VCaP (cell line): ENCODE measurements around the gene HJV.

Experiments used
- H3K27ac ChIP-seq: fragments of 450-650 bp; 2 replicates; pipeline ENCODE4 v1.5.1; 2017
- TF ChIP-seq, protein P1 (sequence below): fragments of 450-650 bp; conservative IDR thresholded peaks from 2 replicates; pipeline ENCODE4 v1.5.1; 2017; ENCODE audit warnings: mild to moderate bottlenecking, moderate library complexity

HJV gene

DNA sequence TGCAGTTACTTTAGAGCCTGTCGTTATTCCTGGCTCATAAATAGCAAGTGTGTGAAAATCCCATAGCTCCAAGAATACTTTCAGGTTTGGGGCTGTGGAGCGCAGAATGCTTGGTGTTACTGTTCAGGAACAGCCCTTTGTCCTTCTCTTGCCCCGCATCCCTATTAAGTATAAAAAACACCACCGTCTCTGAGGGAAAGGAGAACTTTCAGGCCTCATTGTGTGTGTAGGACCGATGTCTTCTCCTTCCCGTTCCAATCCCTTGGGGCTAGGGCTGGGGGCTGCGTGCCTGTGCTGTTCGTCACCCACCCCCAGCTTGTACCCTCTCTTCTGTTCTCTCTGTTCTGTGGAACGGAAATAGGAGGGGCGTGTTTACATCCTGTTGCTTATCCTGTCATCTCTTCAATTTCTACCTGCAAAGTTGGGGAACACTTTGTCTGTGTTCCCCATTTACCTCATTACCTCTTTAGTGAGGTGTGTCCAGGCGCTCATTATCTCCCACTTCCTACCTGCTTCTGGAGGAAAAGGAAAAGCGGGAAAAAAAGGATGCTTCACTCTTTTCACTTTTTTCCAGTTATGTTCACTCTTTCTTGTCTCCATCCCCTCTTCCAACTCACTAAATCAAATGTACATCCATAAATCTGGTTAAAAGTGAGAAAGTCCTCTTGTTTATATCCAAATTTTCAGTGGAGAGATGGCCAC lies 24.4 kb downstream of the HJV start:
- TF ChIP-seq, protein P1, sequence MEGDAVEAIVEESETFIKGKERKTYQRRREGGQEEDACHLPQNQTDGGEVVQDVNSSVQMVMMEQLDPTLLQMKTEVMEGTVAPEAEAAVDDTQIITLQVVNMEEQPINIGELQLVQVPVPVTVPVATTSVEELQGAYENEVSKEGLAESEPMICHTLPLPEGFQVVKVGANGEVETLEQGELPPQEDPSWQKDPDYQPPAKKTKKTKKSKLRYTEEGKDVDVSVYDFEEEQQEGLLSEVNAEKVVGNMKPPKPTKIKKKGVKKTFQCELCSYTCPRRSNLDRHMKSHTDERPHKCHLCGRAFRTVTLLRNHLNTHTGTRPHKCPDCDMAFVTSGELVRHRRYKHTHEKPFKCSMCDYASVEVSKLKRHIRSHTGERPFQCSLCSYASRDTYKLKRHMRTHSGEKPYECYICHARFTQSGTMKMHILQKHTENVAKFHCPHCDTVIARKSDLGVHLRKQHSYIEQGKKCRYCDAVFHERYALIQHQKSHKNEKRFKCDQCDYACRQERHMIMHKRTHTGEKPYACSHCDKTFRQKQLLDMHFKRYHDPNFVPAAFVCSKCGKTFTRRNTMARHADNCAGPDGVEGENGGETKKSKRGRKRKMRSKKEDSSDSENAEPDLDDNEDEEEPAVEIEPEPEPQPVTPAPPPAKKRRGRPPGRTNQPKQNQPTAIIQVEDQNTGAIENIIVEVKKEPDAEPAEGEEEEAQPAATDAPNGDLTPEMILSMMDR, result no peak
- peak overlapping the region; percentile 94 for H3K27ac ChIP-seq

- TF ChIP-seq, protein P1, result no peak
- H3K27ac ChIP-seq, result peak within 1 kb of the TSS; percentile 94
Measured at GRCh38 chr1:145996433-145997015, 25.0 kb downstream of the HJV start, which contains the start of gene TXNIP. TXNIP (minus strand) TSS chr1:145996579; CDS start chr1:145996266, 313 bp downstream.

GRCh38 chr1:145995964-145996432 lies 25.5 kb downstream of the HJV start:
- H3K27ac ChIP-seq, result peak overlapping the region; percentile 94
- TF ChIP-seq, protein P1, result no peak

GRCh38 chr1:145995148-145995881 lies 26.2 kb downstream of the HJV start:
- TF ChIP-seq, protein P1, result no peak
- peak overlapping the region; percentile 94 for H3K27ac ChIP-seq

DNA sequence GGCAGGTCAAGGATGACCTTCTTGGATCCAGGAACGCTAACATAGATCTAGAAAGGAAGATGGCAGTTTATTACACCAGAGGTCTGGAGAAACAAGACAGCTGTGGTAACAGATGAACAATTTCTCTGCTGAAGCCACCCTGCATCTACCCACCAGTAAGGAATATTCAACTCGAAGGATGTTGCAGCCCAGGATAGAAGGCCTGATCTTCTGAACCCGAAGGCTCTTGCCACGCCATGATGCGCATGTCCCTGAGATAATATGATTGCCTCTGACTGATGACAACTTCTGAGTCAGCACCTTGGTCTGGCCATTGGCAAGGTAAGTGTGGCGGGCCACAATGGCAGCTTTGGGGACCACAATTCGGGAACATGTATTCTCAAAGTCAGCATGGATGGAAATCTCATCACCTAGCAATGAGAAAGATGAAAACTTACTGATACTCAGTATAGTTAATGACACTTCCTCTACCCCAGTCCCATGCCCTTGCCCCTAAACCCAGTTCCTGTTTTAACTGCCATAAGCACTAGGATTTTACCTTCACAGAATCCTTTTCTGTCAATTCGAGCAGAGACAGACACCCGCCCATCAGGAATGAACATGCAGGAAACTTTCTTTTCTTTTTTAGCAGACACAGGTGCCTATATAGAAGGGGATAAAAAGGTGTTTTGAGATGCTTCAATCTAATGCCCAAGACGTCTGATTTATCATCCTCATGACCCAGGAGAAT lies 27.0 kb downstream of the HJV start:
- H3K27ac ChIP-seq, result peak overlapping the region; percentile 94
- TF ChIP-seq, protein P1, result no peak

DNA sequence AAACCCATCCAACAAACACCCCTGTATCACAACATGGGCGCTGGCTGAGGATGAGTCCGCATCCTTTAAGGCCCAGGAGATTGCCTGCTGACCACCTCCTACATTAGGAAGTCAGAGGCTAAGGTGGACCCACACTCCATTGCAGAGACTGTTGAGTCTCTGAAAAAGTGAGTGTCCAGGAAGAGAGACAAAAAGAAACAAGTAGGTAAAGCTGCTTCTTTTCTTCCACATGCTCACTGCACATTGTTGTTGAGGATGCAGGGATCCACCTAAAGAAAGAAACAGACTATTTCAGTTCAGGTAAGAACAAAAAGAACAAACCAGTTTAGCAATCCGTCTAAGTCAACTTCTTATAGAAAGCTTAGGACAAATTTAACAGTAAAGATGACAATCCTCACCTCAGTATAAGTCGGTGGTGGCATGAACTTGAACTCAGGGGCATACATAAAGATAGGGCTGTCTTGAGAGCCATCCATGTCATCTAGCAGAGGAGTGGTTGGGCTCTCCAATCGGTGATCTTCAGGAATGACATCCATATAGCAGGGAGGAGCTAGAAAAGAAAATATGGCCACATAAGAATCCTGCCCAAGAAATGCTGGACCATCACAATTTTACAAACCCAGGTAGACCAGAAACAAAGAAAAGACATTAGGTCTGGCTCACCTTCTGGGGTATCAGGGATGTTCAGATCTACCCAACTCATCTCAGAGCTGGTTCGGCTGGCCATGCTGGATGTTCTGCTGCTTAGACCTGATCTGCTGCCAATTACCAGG lies 27.7 kb downstream of the HJV start:
- TF ChIP-seq, protein P1, result no peak
- H3K27ac ChIP-seq, result peak overlapping the region; percentile 94
